HepG2 (cell line): ENCODE results near the gene CELSR3. TPM values are rescaled to one million over a fixed set of nuclear protein-coding genes. Genes with fewer than 3 reads are reported as not detected.
A peak's percentile ranks its signal among the peaks of the same experiment; 100 is the strongest.

Experiments used
- ARHGAP35 ChIP-seq: sonication (generic); formaldehyde crosslinking; IDR thresholded peaks from 2 replicates; pipeline ENCODE4 v1.9.0; 2022; ENCODE audit warnings: mild to moderate bottlenecking, inconsistent platforms, moderate library complexity, missing genetic modification reagents, borderline replicate concordance
- CENPT ChIP-seq: sonication (generic); formaldehyde crosslinking; IDR thresholded peaks from 2 replicates; pipeline ENCODE4 v1.8.0; 2022; ENCODE audit warnings: low read depth, mild to moderate bottlenecking, moderate library complexity, missing genetic modification reagents
- FOXM1 ChIP-seq: sonication (generic); formaldehyde crosslinking; IDR thresholded peaks from 2 replicates; pipeline ENCODE4 v1.5.0; 2020; ENCODE audit warnings: missing genetic modification reagents
- ISL2 ChIP-seq: sonication (generic); formaldehyde crosslinking; IDR thresholded peaks from 2 replicates; pipeline ENCODE4 v1.5.0; 2020; ENCODE audit warnings: missing genetic modification reagents
- KDM1A ChIP-seq: IDR thresholded peaks from 2 replicates; pipeline ENCODE4 v1.6.1; 2016; ENCODE audit warnings: missing compliant biosample characterization
- PHF8 ChIP-seq: sonication (generic); formaldehyde crosslinking; IDR thresholded peaks from 2 replicates; pipeline ENCODE4 v1.5.0; 2020; ENCODE audit warnings: missing genetic modification reagents
- ZBTB25 ChIP-seq: IDR thresholded peaks from 2 replicates; pipeline ENCODE4 v1.6.1; 2018; ENCODE audit warnings: missing genetic modification reagents
- ZBTB7B ChIP-seq: sonication (generic); formaldehyde crosslinking; IDR thresholded peaks from 2 replicates; pipeline ENCODE4 v1.4.0; 2020; ENCODE audit warnings: missing genetic modification reagents
- ZNF333 ChIP-seq: sonication (generic); formaldehyde crosslinking; IDR thresholded peaks from 2 replicates; pipeline ENCODE4 v1.4.0; 2020; ENCODE audit warnings: mild to moderate bottlenecking, missing genetic modification reagents, borderline replicate concordance
- ZNF691 ChIP-seq: sonication (generic); formaldehyde crosslinking; IDR thresholded peaks from 2 replicates; pipeline ENCODE4 v1.4.0; 2020; ENCODE audit warnings: missing genetic modification reagents, low read depth, mild to moderate bottlenecking, borderline replicate concordance
- polyA plus RNA-seq, 8 experiments: library from polyadenylated mRNA; depleted of rRNA in 3 of 8; stranded (reverse) in 7 of 8; unstranded in 1 of 8; fragments of >200 nt; fragmentation: Illumina TruSeq in 4 of 8; extraction: Trizol in 4 of 8; gene quantifications; 2 replicates each; pipeline versions ENCODE4 v1.2.1 to v1.2.3, GENCODE V29; 2011 to 2016; ENCODE audit warnings: low read depth in 4 of 8, missing spikeins in 1 of 8, mixed read lengths in 1 of 8; ENCODE audit not compliant: insufficient read depth in 1 of 8
- total RNA-seq, 5 experiments: library from RNA; depleted of rRNA; stranded (reverse); fragments of >200 nt; fragmentation: Illumina TruSeq; extraction: Trizol; gene quantifications; 2 replicates each; pipeline ENCODE4 v1.2.3, GENCODE V29; 2016; ENCODE audit warnings: low read depth in 1 of 5
- TF ChIP-seq, protein P1 (sequence below): sonication (generic); formaldehyde crosslinking; IDR thresholded peaks from one replicate; pipeline ENCODE4 v1.5.1; 2020; ENCODE audit warnings: mild to moderate bottlenecking, missing genetic modification reagents; ENCODE audit errors: not compliant biosample characterization
- TF ChIP-seq, protein P2 (sequence below): sonication (generic); formaldehyde crosslinking; IDR thresholded peaks from 2 replicates; pipeline ENCODE4 v1.8.0; 2022; ENCODE audit warnings: low read depth, missing genetic modification reagents
- TF ChIP-seq, protein P3 (sequence below): sonication (generic); formaldehyde crosslinking; IDR thresholded peaks from 2 replicates; pipeline ENCODE4 v1.5.1; 2020; ENCODE audit warnings: mild to moderate bottlenecking, missing genetic modification reagents

CELSR3 gene
- total and polyA plus RNA-seq, 2 of the 13 experiments (the other 11 are each of a cell fraction or from before 2014, with no cell fraction given): 5.4 to 6.7 TPM

GRCh38 chr3:48635222-48636021 is 27.3 kb downstream of the CELSR3 start, which contains the start of gene SLC26A6 (continued):
- TF ChIP-seq ZBTB25 (CRISPR knock-in tag) (no peak), KDM1A (CRISPR knock-in tag) (no peak), ISL2 (no peak; the same call in none of the 2 replicates), PHF8 (CRISPR knock-in tag) (peak; percentile 85), ARHGAP35 (0 out of 2 replicates have a peak, but pooled peaks have one; percentile 57), ZNF333 (no peak), FOXM1 (CRISPR knock-in tag) (no peak), CENPT (peak; percentile 77; the same call in 1 of the 2 replicates), ZBTB7B (CRISPR knock-in tag) (peak; percentile 57; the same call in 1 of the 2 replicates), ZNF691 (CRISPR knock-in tag) (peak; percentile 89)
- TF ChIP-seq, protein P1, sequence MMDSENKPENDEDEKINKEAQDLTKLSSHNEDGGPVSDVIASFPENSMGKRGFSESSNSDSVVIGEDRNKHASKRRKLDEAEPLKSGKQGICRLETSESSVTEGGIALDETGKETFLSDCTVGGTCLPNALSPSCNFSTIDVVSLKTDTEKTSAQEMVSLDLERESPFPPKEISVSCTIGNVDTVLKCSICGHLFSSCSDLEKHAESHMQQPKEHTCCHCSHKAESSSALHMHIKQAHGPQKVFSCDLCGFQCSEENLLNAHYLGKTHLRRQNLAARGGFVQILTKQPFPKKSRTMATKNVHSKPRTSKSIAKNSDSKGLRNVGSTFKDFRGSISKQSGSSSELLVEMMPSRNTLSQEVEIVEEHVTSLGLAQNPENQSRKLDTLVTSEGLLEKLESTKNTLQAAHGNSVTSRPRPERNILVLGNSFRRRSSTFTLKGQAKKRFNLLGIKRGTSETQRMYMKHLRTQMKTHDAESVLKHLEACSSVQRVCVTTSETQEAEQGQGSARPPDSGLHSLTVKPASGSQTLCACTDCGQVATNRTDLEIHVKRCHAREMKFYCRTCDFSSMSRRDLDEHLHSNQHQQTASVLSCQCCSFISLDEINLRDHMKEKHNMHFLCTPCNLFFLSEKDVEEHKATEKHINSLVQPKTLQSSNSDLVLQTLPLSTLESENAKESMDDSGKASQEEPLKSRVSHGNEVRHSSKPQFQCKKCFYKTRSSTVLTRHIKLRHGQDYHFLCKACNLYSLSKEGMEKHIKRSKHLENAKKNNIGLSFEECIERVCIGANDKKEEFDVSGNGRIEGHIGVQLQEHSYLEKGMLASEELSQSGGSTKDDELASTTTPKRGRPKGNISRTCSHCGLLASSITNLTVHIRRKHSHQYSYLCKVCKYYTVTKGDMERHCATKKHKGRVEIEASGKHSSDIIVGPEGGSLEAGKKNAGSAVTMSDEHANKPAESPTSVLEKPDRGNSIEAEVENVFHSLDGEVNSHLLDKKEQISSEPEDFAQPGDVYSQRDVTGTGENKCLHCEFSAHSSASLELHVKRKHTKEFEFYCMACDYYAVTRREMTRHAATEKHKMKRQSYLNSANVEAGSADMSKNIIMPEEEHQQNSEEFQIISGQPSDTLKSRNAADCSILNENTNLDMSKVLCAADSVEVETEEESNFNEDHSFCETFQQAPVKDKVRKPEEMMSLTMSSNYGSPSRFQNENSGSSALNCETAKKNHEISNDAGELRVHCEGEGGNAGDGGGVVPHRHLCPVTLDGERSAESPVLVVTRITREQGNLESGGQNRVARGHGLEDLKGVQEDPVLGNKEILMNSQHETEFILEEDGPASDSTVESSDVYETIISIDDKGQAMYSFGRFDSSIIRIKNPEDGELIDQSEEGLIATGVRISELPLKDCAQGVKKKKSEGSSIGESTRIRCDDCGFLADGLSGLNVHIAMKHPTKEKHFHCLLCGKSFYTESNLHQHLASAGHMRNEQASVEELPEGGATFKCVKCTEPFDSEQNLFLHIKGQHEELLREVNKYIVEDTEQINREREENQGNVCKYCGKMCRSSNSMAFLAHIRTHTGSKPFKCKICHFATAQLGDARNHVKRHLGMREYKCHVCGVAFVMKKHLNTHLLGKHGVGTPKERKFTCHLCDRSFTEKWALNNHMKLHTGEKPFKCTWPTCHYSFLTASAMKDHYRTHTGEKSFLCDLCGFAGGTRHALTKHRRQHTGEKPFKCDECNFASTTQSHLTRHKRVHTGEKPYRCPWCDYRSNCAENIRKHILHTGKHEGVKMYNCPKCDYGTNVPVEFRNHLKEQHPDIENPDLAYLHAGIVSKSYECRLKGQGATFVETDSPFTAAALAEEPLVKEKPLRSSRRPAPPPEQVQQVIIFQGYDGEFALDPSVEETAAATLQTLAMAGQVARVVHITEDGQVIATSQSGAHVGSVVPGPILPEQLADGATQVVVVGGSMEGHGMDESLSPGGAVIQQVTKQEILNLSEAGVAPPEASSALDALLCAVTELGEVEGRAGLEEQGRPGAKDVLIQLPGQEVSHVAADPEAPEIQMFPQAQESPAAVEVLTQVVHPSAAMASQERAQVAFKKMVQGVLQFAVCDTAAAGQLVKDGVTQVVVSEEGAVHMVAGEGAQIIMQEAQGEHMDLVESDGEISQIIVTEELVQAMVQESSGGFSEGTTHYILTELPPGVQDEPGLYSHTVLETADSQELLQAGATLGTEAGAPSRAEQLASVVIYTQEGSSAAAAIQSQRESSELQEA: peak; percentile 81
- TF ChIP-seq, protein P2, sequence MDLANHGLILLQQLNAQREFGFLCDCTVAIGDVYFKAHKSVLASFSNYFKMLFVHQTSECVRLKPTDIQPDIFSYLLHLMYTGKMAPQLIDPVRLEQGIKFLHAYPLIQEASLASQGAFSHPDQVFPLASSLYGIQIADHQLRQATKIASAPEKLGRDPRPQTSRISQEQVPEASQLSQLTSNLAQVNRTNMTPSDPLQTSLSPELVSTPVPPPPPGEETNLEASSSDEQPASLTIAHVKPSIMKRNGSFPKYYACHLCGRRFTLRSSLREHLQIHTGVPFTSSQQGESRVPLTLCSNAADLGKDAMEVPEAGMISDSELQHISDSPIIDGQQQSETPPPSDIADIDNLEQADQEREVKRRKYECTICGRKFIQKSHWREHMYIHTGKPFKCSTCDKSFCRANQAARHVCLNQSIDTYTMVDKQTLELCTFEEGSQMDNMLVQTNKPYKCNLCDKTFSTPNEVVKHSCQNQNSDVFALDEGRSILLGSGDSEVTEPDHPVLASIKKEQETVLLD (CRISPR knock-in tag): no peak; the same call in 1 of the 2 replicates
- TF ChIP-seq, protein P3, sequence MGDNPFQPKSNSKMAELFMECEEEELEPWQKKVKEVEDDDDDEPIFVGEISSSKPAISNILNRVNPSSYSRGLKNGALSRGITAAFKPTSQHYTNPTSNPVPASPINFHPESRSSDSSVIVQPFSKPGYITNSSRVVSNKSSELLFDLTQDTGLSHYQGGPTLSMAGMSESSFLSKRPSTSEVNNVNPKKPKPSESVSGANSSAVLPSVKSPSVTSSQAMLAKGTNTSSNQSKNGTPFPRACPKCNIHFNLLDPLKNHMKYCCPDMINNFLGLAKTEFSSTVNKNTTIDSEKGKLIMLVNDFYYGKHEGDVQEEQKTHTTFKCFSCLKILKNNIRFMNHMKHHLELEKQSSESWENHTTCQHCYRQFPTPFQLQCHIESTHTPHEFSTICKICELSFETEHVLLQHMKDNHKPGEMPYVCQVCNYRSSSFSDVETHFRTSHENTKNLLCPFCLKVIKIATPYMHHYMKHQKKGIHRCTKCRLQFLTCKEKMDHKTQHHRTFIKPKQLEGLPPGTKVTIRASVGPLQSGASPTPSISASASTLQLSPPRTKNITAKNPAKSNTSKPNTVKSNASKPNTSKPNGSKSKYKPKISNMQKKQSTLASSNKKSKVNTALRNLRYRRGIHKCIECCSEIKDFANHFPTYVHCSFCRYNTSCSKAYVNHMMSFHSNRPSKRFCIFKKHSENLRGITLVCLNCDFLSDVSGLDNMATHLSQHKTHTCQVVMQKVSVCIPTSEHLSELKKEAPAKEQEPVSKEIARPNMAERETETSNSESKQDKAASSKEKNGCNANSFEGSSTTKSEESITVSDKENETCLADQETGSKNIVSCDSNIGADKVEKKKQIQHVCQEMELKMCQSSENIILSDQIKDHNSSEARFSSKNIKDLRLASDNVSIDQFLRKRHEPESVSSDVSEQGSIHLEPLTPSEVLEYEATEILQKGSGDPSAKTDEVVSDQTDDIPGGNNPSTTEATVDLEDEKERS (CRISPR knock-in tag): peak; percentile 89; the same call in 1 of the 2 replicates
